GM23338 (cell line): ENCODE results near the gene PKD1L1.

Source experiments
- CREB1 ChIP-seq: fragments of 250-450 bp; sonication (Bioruptor Pico); IDR thresholded peaks from 2 replicates; pipeline ENCODE4 v1.5.0; 2020; ENCODE audit warnings: low read depth, mild to moderate bottlenecking, moderate library complexity
- CTCF ChIP-seq, 2 experiments: fragments of 200-600 bp in 1 of 2; sonication (generic) in 1 of 2; conservative IDR thresholded peaks; 2 replicates each; pipeline versions ENCODE4 v1.5.1 to v1.6.1; 2016 to 2017; ENCODE audit warnings: antibody characterized with exemption in 2 of 2, low read depth in 2 of 2, mild to moderate bottlenecking in 2 of 2, moderate library complexity in 1 of 2
- EZH2 ChIP-seq: fragments of 200-600 bp; sonication (generic); IDR thresholded peaks from one replicate; pipeline ENCODE4 v1.8.0; 2017; ENCODE audit warnings: antibody characterized with exemption, mild to moderate bottlenecking, low read depth; ENCODE audit not compliant: unreplicated experiment
- EZH2phosphoT487 ChIP-seq: fragments of 200-600 bp; sonication (generic); IDR thresholded peaks from one replicate; pipeline ENCODE4 v1.8.1; 2018; ENCODE audit warnings: antibody characterized with exemption; ENCODE audit not compliant: unreplicated experiment
- NANOG ChIP-seq: IDR thresholded peaks from 2 replicates; pipeline ENCODE4 v1.6.1; 2016; ENCODE audit warnings: antibody characterized with exemption, borderline replicate concordance
- POLR2AphosphoS5 ChIP-seq: IDR thresholded peaks from 2 replicates; pipeline ENCODE4 v1.6.1; 2016; ENCODE audit warnings: antibody characterized with exemption, low read depth
- REST ChIP-seq: IDR thresholded peaks from one replicate; pipeline ENCODE4 v1.6.1; 2018; ENCODE audit warnings: antibody characterized with exemption; ENCODE audit not compliant: unreplicated experiment
- STAT1 ChIP-seq: IDR thresholded peaks from one replicate; pipeline ENCODE4 v1.6.1; 2016; ENCODE audit warnings: antibody characterized with exemption; ENCODE audit not compliant: unreplicated experiment
- ZNF114 ChIP-seq: fragments of 250-450 bp; sonication (Bioruptor Pico); IDR thresholded peaks from 2 replicates; pipeline ENCODE4 v1.5.0; 2020; ENCODE audit warnings: mild to moderate bottlenecking, moderate library complexity
- ZNF331 ChIP-seq: fragments of 250-450 bp; sonication (Bioruptor Pico); IDR thresholded peaks from 2 replicates; pipeline ENCODE4 v1.5.0; 2020; ENCODE audit warnings: low read depth, mild to moderate bottlenecking, moderate library complexity

GRCh38 chr7:47826754-47827153 is 121.5 kb downstream of the PKD1L1 start:
- TF ChIP-seq POLR2AphosphoS5 (no peak), CTCF (conservative IDR thresholded peaks at IDR 0.05; ENCODE audit: low read depth in 2 of 2) (no peak), CREB1 (CRISPR knock-in tag) (no peak), NANOG (no peak), STAT1 (no peak), EZH2phosphoT487 (no peak), ZNF331 (CRISPR knock-in tag) (no peak), EZH2 (no peak), REST (no peak), ZNF114 (CRISPR knock-in tag) (no peak)
